Epidermal melanocyte (primary cell): ENCODE measurements around the gene ZNF428.
"Not testable (repeated sequence)": the region's sequence is repeated elsewhere in the genome, so short reads cannot be mapped to it uniquely, and the experiment has no call there.

Source experiments
- DNase-seq: peaks from one replicate; pipeline ENCODE4 v3.0.0; 2011; ENCODE audit warnings: low spot score; ENCODE audit not compliant: insufficient read length

Gene ZNF428

DNA sequence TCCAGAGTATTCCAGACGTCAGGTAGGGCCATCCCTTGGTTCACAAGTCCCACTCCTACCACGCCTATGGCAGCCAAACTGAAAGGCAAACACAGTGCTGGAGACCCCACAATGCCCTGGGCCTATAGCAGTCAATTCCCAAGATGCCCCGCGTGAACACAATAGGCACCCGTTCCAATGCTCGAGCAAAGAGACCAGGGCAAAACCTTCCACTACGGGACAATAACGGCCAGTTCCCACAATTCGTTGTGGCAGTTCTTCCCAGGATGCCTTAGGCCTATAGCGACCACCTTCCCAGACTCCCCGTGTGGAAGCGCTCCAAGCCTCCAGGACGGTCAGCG lies 538 bp downstream of the ZNF428 start:
- no peak for DNase-seq

DNA sequence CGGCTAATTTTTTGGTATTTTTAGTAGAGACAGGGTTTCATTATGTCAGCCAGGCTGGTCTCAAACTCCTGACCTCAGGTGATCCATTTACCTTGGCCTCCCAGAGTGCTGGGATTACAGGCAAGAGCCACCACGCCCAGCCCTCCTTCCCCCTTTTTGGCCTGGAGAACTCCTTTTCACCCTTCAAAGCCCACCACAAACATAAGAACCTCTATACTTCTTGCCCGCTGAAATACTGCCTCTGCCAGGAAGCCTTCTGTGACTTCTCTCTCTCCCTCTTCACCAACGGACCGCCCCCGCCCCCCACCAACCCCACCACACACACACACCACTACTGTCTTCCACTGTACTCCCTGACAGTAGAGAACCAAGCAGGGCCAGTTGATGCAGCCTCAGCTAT lies 2.5 kb downstream of the ZNF428 start:
- no peak for DNase-seq

DNA sequence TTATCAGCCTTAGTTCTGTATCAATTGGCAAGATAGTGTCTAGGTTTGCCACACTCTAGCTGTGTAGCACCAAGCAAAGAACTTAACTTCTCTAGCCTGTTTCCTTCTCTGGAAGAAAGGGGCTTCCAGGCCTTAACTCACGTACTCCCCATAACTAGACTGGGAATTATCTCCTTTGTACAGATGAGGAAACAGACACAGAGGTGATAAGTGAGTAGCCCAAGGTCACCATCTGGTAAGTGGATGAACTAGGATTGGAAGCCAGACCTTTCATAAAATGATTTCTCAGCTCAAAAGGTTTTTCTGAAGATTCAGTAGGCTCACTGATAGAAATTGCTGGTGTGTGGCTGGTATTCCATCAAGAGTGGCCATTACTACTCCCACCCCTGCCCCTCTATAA lies 3.1 kb downstream of the ZNF428 start:
- no peak for DNase-seq

DNA sequence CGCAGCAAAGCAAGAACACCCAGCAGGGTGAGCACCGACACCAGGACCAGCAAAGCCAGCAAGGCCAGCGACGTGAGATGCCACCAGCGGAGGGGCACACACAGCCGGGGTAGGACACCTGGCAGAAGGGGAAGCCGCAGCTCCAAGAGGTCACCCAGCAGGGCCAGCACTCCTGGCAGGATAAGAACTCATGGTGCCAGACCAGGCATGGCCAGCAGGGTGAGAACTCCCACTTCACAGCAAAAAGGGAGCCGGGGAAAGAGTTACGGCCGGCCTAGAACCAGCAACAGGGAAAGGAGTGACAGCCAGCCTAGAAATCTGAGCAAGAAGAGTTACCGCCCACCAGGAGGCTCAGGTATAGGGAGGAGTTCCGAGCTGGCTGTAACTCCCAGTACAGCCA lies 7.1 kb downstream of the ZNF428 start:
- no peak for DNase-seq

DNA sequence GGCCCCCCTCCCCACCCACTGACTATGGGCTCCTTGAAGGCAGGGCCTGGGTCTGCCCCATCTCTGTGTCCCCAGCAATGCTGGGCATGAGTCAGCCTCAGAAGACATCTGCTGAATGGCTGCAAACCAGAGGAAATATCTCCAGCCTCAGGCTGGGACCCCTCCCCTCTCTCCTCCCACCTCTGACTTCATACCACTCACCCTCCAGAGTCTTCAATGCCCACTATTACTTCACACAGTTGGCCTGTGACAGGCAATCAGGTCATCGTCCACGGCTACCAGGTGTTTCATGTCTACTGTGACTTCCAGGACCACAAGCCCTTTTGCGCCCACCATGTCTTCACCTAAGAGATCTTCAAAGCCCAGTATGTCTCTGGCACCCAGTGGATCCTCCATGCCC lies 7.6 kb downstream of the ZNF428 start, which contains the start of gene SRRM5:
Gene SRRM5, plus strand, starts transcription at position 301 of the 400 bp plus-strand sequence. Its CDS starts 34 bp downstream, at position 335.
- DNase-seq, result no peak

DNA sequence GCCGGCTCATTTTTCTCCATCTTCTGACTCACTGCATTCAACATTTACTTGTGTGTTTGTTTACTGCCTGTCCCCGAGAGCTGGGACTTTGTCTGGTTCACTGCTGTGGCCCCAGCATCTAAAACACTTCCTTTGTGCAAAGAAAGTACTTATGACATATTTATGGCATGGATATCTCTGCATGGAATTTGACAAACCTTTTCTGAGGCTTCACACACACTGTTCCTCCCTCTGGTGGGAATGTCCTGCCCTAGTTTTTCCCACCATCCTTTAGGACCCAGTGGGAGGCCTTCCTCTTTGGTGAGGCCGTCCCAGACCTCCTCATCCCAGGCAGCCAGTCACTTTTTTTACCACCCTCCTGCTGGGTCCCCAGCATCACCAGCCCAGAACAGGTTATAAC lies 8.9 kb downstream of the ZNF428 start:
- no peak for DNase-seq

DNA sequence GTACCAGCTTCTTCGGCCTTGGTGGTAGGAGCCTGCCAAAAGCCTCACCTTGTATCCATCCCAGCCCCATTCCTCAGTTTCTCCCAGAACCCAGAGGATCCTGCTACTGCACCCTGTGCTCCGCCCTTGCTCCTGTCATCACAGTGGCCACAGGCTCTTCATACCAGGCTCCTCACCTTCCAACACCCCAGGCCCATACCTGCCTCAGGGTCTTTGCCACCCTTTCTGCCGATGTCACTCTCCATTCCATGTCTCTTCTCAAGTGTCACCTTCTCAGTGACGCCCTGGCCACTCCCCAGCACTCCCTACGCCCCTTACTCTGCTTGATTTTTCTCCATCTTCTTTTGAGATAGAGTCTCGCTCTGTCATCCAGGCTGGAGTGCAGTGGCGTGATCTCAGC lies 9.6 kb downstream of the ZNF428 start:
- DNase-seq, result no peak

DNA sequence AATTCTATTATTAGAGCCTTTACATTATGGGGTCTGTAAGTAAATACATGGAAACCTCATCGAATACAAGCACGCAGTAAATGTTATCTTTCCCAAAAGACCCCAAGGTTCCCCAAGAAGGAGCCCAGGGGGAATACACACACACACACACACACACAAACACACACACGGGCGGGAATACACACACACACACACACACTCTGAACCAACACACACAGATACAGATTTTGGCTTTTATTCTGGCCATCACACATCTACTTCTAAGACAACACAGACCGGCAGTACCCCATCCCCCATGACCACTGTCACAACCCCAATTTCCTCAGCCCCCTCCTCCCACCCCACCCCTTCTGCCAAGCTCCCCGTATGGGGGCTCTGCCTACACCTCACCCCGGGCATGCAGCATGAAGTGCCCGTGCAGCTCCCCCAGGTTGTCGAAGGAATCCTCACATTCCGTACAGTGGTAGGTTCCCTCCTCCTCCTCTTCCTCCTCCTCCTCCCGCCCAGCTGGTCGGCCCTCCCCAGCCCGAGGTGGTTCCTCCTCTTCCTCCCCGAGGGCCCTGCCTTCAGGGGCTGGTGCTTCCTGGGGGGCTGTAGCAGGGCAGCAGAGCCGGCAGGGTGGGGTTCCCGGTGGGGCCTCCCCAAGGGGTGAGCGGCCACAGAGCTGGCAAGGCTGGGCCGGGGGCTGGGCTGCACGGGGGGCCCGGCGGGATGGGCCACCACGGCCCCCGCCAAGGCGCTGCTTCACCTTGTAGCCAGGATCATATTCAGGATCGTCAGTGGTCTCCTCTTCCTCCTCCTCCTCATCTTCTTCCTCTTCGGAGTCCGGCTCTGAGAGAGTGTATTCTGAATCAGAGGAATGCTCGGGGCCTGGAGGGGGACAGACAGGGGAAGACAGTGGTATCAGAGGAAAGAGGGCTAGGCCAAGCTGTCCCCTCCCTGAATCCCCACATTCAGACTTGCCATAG lies 11.9 kb downstream of the ZNF428 start:
- DNase-seq, result no peak

DNA sequence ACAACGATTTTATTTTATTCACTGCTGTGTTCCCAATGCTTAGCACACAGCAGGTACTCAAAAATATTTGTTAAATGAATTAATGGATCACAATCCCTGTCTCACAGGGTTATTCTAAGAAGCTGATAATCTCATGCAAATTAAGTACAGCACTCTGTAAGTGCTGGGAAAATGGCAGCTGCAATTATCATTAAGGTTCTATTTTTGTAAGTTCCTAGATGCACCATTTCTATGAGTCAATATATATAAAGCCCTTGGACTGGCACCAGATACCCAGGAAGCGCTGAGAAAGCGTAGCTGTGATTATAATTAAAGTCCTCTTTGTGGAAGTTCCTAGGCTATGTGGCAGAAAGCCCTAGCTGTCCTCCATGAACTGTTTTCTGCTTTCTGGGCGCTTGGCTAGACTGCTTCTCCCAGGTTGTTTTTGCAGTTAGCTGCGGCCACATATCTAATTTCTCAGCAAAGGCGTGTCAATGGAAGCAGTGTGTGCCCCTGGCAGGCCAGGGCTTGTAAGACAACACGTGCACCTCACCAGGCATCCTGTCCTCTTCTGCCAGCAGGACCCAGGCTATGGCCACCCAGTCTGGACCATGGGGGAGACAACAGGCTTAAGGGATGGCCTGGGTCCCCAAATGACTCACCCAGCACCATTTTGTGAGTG lies 12.7 kb downstream of the ZNF428 start:
- no peak for DNase-seq

DNA sequence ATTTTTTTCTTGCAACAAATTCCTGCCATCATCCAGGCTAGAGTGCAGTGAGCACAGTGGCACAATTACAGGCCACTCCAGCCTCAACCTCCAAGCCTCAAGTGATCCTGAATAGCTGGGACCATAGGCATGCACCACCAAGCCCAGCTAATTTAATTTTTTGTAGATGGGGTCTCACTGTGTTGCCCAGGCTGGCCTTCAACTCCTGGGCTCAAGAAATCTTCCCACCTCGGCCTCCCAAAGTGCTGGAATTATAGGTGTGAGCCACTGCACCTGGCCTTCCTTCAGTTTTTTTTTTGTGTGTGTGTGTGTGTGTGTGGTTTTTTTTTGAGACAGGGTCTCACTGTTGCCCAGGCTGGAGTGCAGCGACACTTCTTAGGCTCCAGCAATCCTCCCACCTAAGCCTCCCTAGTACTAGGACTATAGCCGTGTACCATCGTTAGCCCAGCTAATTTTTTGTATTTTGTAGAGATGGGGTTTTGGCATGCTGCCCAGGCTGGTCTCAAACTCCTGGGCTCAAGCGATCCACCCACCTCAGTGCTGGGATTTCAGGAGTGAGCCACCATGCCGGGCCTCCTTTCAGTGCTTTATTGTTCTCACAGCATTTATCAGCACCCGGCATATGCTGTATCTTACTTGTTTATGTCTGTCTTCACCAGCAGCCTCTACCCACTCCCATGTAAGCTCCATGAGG lies 13.4 kb downstream of the ZNF428 start:
- no peak for DNase-seq

DNA sequence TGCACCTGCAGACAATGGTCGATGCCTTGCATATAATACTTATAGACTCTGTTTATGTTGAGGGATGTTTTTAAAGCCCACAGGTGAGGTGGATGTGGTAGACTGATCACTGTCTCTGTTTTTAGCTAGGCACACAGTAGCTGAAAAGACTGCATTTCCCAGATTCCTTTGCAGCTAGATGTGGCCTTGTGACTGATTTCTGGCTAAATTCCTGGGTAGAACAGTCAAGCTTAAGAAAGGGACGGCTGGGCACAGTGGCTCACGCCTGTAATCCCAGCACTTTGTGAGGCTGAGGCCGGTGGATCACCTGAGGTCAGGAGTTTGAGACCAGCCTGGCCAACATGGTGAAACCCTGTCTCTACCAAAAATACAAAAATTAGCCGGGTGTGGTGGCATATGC lies 19.1 kb downstream of the ZNF428 start:
- not testable (repeated sequence) for DNase-seq

DNA sequence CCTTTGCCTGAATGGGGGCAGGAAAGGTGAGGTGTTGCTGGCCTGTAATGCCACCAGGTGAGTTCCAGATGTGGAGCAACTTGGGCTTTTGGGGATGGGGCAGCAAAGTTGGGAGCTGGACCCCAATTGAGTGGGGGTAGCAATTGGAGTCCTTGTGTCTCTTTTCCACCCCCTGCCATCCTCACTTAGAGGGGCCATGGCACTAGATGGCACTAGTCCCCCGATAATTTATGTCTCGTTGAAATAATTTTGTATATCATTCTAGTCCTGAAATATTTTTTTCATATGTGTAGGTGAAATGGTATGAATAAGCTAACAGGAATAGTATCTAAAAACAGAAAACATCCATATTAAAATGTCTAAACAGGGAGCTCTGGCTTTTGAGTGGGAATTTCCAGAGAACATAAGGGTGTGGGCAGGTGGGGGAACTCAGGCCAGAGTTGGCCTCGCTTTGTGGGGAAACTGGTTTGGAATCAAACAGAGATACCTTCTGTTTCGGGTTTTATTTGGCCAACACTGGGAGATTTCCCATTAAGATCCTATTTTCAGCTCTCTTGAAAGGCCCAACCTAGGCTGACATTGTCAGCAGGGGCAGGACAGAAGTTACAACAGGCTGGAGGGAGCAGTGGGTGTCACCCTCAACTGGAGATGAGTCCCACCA lies 19.7 kb downstream of the ZNF428 start:
- DNase-seq, result no peak

DNA sequence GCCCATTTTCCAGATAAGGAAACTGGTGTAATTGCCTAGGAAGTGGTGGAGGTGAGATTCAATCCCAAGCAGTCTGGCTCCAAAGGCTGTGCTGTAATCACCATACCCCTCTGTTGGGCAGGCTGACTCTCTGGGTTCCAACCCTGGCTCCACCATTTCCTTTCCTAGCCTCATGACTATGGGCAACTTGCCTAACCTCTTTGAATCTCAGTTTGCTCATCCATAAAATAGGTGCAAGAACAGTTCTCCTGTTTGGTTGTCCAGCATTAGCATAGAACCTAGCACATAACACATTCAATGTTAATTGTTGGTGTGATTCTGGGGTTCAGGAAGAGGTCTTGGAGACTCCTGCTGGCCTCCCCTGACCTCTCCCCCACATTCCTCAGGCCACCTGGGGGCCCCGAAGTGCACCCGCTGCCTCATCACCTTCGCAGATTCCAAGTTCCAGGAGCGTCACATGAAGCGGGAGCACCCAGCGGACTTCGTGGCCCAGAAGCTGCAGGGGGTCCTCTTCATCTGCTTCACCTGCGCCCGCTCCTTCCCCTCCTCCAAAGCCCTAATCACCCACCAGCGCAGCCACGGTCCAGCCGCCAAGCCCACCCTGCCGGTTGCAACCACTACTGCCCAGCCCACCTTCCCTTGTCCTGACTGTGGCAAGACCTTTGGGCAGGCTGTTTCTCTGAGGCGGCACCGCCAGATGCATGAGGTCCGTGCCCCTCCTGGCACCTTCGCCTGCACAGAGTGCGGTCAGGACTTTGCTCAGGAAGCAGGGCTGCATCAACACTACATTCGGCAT lies 20.8 kb downstream of the ZNF428 start:
- DNase-seq, result no peak

DNA sequence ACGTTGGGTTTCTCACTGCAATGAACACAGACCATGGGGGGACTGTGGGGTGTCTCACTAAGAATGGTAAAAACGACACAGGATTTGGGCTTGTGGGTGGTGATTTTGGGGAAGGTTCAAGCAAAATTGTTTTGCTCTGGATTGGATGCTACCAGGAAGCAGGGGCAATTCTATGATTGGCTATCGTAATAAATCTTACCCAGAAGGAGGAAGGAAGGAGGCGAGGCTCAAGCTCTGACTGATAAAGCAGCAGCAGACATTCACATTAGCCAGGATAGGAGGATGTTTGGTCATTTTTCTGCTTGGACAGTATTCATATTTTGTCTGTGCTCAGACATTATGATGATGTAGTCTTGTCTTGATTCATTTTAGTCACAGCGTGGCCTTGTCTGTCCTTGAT lies 21.6 kb downstream of the ZNF428 start:
- DNase-seq, result no peak

DNA sequence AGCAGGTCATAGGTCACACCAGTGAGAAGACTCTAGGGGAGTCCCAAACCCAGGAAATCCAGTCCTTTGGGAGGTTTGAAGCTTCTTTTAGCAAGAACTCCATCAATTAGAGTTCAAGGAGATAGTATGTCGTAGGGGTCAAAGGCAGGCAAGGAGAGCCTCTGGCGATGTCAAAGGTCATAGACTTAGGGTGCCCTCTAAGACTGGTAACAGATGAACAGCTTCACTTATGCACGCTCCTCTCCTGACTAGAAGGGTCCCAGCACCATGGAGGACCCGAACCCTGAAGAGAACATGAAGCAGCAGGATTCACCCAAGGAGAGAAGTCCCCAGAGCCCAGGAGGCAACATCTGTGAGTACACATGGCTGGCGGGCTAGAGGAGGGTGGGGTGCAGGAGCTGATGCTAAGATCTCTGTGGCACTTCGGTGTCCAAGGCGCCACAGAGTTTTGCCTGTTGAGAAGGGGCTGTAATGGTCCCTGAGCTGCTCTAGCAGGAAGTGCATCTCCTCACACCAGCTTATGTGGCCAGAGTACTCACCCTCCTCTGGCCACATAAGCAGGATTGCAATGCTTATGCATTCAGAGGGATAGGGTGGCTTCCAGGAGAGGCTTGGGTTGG lies 22.5 kb downstream of the ZNF428 start:
- DNase-seq, result no peak

DNA sequence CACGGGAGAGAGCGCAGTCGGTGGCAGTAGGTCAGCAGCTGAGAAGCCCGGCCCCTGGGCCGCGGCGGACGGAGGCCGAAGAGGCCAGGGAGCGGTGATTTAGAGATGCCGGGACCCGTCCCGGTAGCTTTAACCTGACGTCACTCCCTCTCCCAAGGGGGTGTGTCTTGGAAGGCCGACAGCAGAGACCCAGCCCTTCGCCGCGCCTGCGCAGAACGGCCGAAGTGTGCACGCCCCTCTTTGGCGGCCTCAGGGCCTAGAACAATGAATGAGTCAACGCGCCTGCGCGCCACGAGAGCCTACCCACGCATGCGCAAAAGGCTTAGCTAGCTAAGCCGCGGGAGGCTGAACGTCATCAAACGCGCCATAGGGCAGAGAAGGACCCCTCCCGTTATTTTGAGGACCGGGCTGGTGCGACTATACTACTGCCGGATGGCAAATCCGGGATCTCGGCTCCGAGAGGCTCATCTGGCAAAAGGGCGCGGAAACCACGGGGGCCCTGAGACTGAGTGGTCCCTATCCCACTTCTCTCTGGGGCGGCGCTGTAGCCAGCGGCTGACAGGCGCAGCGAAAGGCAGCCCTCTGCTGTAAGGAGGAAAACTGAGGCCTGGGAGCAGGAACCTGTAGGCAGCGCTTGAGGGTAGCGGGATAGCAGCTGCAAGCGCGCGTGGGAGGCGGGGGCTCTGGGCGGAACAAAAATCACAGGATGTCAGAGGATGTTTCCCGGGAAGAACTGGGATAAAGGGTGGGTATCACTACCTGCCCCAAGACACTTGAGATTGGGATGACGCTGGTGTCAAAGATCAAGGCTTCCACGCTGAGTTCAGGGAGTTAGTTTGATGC lies 23.2 kb downstream of the ZNF428 start, which contains the start of the genes IRGQ and ZNF576:
Gene IRGQ, minus strand, starts transcription at position 136 of the 843 bp plus-strand sequence. CDS start 796 bp downstream, outside the sequence.
Gene ZNF576, plus strand, starts transcription at position 597 of the 843 bp plus-strand sequence. CDS start 514 bp downstream, outside the sequence.
- peak; percentile 97 for DNase-seq

DNA sequence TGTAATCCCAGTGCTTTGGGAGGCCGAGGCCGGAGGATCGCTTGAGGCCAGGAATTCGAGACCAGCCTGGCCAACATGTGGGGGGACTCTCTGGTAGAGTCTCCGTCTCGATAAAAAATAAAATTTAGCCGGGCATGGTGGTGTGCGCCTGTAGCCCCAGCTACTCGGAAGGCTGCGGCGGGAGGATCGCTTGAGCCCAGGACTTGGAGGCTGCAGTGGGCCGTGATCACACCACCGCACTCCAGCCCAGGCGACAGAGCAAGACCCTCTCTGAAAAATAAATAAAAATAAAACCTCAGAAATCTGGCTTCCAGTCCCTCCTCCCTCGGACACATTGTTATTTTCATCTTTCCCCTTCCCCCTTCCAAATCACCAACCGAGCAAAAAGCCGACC lies 23.8 kb downstream of the ZNF428 start:
- no peak for DNase-seq

DNA sequence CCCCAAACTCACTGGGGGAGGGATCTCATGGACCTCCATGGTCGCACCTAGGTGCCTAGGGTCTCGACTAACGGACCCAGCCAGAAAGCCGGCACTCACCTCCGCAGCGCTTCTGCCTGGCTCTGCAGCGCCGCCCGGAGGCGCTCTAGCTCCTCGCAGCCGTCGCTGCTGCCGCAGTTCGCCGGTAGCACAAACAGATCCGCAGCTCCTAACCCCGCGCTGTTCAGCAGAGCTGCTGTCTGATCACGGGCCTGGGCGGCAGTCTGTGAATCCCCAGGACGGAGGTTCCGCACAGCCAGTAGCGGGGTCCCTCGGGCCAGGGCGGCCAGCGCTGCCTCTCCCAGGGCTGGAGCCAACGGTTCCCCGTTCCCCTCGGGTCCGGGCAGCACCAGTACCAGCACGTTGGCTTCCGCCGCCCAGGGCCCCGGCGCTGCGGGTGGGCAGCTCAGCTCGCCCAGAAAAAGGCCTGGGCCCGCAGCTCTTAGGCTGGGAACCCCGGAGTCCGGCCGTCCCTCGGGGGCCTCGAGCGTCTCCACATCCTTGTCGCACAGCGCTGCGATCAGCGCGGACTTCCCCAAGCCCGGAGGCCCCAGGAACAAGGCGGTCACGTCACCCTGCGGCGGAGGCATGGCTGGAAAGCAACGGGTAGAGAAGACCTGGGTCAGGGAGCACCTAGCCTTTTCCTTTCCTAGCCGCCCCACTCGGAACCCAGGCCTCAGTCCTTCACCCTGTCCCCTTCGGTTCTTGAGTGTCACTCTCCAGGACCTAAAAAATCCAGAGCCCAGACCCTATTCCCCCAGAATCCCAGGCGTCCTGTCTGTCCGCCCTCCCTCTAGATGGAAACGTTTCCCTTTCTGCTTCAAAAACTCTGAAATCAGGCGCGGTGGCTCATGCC lies 24.5 kb downstream of the ZNF428 start:
- no peak for DNase-seq
